Coronary artery (tissue), 2 donors: ENCODE measurements around the gene PPARG.

Source experiments
- DNase-seq: peaks from one replicate; pipeline ENCODE4 v3.0.0-alpha.2; 2017; ENCODE audit warnings: low spot score
- H3K27ac ChIP-seq, 2 donors: fragments of 200-600 bp; sonication (generic); one replicate each; pipeline ENCODE4 v1.5.1; 2016 to 2019
- H3K4me3 ChIP-seq: fragments of 200-600 bp; sonication (generic); 2 replicates; pipeline ENCODE4 v1.5.1; 2016; ENCODE audit warnings: mild to moderate bottlenecking, moderate library complexity
- CTCF ChIP-seq: fragments of 200-600 bp; sonication (generic); IDR thresholded peaks from one replicate; pipeline ENCODE4 v1.5.1; 2019; ENCODE audit warnings: antibody characterized with exemption

Gene PPARG

GRCh38 chr3:12321015-12321414, 32.1 kb downstream of the PPARG start:
- no peak for DNase-seq
- TF ChIP-seq CTCF = no peak
- Histone ChIP-seq H3K27ac (no peak overlapping the region), H3K4me3 (no peak overlapping the region)

DNA sequence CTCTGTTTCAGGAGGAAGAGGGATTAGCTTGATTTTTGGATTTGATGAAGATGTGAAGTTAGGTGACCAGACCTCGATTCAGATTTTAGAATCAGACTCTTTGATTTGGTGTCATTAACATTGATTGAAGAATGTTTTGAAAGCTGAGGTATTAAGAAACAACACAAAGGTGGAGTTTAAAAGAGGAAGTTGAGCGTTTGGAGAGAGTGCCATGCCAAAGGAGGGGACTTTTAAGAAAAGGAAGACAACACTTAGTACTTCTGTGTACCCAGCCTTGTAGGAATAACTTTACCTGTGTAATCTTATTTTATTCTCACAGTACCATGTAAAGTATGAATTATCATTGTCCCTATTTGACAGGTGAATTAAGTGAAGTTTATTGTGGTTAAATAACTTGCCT, 34.4 kb downstream of the PPARG start:
- DNase-seq = no peak
- Histone ChIP-seq H3K27ac (no peak overlapping the region), H3K4me3 (no peak overlapping the region)
- TF ChIP-seq CTCF = no peak

GRCh38 chr3:12325586-12326515, 37.0 kb downstream of the PPARG start:
- TF ChIP-seq CTCF = no peak
- no peak for DNase-seq
- no peak overlapping the region for H3K27ac ChIP-seq
- H3K4me3 ChIP-seq = no peak overlapping the region

DNA sequence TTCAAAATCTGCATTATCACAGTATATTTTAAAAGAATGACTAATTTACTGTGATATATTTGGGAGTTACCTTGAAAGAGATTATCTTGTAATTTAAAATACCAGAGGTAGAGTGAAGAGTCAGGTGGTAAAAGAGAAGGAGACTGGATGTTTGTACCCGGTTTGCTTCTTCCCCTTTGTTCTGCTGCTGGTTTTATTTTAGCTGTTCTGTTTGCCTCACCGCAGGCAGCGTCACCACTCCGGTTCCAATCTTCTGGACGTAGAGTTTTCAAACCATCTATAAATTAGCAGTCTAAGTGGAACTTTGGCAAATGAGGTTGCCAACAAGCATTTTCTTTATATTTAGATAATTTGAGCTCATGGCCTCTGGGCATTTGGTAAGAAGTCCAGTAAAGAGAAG, 38.2 kb downstream of the PPARG start:
- Histone ChIP-seq H3K27ac (no peak overlapping the region), H3K4me3 (no peak overlapping the region)
- no peak for TF ChIP-seq CTCF
- DNase-seq = no peak

GRCh38 chr3:12328132-12328836, 39.4 kb downstream of the PPARG start:
- Histone ChIP-seq H3K27ac (no peak overlapping the region), H3K4me3 (no peak overlapping the region)
- DNase-seq = no peak
- TF ChIP-seq CTCF = no peak

DNA sequence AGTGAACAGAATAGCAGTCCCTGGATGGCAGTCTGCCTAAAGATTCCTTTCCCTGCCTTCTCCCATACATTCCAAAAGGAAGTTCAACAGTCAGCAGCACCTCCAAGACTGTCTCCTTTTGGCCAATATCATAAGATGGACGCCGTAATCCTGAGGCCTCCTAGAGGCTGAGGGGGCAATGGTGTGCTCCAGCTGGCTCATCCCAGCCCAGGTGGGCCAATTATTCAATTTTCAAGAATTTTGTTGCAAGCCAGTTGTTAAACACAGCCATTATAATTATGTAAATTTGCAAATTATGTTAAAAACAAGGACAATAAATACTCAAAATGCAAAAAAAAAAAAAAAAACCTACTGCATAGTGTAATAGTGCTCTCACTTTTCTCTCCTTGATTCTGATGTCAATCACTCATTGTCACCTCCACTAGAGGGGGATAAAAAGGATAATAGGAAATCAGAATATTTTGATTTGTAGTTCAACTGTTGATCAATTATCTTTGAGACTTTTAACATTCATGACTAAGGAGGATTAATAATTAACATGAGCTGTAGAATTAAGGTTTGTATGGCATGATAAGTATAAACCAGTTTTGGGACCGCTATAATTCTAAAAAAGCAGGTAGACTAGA, 40.1 kb downstream of the PPARG start:
- TF ChIP-seq CTCF = no peak
- H3K4me3 ChIP-seq = no peak overlapping the region

More for the DNA sequence above, 40.1 kb downstream of the PPARG start:
- no peak for DNase-seq
- H3K27ac ChIP-seq = no peak overlapping the region
